SK-N-SH treated with all-trans-retinoic acid at 6 μM for 48 hours (cell line): ENCODE measurements around the gene SDR42E2.

Experiments used
- ARNTL ChIP-seq: fragments of 450-650 bp; formaldehyde crosslinking; IDR thresholded peaks from 2 replicates; pipeline ENCODE4 v1.5.0; 2020; ENCODE audit warnings: low read depth, mild to moderate bottlenecking, moderate library complexity, borderline replicate concordance
- CSDC2 ChIP-seq: fragments of 250-450 bp; sonication (Bioruptor Pico); IDR thresholded peaks from 2 replicates; pipeline ENCODE4 v1.5.0; 2020; ENCODE audit warnings: mild to moderate bottlenecking, moderate library complexity
- GLIS3 ChIP-seq: fragments of 250-450 bp; sonication (Bioruptor Pico); IDR thresholded peaks from 2 replicates; pipeline ENCODE4 v1.5.0; 2020; ENCODE audit warnings: mild to moderate bottlenecking, moderate library complexity
- PPARA ChIP-seq: fragments of 250-450 bp; sonication (Bioruptor Pico); IDR thresholded peaks from 2 replicates; pipeline ENCODE4 v1.5.0; 2020; ENCODE audit warnings: mild to moderate bottlenecking, borderline replicate concordance
- TOX ChIP-seq: fragments of 250-450 bp; sonication (Bioruptor Pico); IDR thresholded peaks from 2 replicates; pipeline ENCODE4 v1.8.0; 2021; ENCODE audit warnings: mild to moderate bottlenecking, moderate library complexity, borderline replicate concordance
- ZFP3 ChIP-seq: fragments of 250-450 bp; sonication (Bioruptor Pico); IDR thresholded peaks from 2 replicates; pipeline ENCODE4 v1.5.0; 2020; ENCODE audit warnings: mild to moderate bottlenecking, moderate library complexity
- ZFP30 ChIP-seq: fragments of 450-650 bp; formaldehyde crosslinking; IDR thresholded peaks from 2 replicates; pipeline ENCODE4 v1.5.0; 2022; ENCODE audit warnings: mild to moderate bottlenecking, moderate library complexity
- ZNF70 ChIP-seq: fragments of 450-650 bp; formaldehyde crosslinking; IDR thresholded peaks from 2 replicates; pipeline ENCODE4 v1.5.0; 2020; ENCODE audit warnings: mild to moderate bottlenecking, moderate library complexity
- ZNF8 ChIP-seq: fragments of 450-650 bp; formaldehyde crosslinking; IDR thresholded peaks from 2 replicates; pipeline ENCODE4 v1.5.0; 2020; ENCODE audit warnings: mild to moderate bottlenecking, moderate library complexity
- TF ChIP-seq, protein P1 (sequence below): fragments of 250-450 bp; sonication (Bioruptor Pico); IDR thresholded peaks from 2 replicates; pipeline ENCODE4 v1.8.0; 2020; ENCODE audit warnings: mild to moderate bottlenecking, moderate library complexity, borderline replicate concordance
- TF ChIP-seq, protein P2 (sequence below): fragments of 250-450 bp; sonication (Bioruptor Pico); IDR thresholded peaks from 2 replicates; pipeline ENCODE4 v1.5.1; 2020; ENCODE audit warnings: low read depth, mild to moderate bottlenecking, moderate library complexity
- TF ChIP-seq, protein P3 (sequence below): fragments of 250-450 bp; sonication (Bioruptor Pico); IDR thresholded peaks from 2 replicates; pipeline ENCODE4 v1.5.1; 2021; ENCODE audit warnings: mild to moderate bottlenecking, moderate library complexity

DNA sequence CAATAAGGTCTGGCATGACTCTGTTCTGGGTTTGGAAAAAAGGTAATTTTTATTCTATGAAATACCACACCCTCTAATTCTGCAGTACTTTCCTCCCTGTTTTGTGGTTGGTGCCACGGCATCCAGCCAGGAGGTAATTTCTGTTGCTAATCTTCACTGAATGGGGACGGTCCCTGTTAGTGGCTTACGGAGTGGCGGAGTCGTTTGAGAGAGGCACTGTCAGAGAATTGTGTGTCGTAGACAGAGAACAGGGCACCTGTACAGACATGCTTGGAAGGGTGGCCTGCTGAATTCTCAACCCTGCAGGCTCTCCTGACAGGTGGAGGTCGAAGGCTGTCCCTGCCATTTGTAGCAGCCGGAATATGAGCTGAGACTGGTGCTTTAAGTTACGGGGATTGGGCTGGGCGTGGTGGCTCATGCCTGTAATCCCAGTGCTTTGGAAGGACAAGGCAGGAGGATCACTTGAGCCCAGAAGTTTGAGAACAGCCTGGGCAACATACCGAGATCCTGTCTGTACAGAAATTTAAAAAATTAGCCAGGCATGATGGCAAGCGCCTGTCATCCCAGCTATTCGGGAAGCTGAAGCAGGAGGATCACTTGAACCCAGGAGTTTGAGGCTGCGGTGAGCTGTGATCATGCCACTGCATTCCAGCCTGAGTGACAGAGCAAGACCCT lies 77.0 kb downstream of the SDR42E2 start:
- TF ChIP-seq PPARA (CRISPR knock-in tag) (no peak), ZFP3 (CRISPR knock-in tag) (no peak), ZFP30 (no peak), ZNF70 (CRISPR knock-in tag) (no peak), TOX (CRISPR knock-in tag) (no peak), ARNTL (CRISPR knock-in tag) (no peak), ZNF8 (CRISPR knock-in tag) (no peak), CSDC2 (CRISPR knock-in tag) (no peak), GLIS3 (CRISPR knock-in tag) (no peak)
- TF ChIP-seq, protein P1, sequence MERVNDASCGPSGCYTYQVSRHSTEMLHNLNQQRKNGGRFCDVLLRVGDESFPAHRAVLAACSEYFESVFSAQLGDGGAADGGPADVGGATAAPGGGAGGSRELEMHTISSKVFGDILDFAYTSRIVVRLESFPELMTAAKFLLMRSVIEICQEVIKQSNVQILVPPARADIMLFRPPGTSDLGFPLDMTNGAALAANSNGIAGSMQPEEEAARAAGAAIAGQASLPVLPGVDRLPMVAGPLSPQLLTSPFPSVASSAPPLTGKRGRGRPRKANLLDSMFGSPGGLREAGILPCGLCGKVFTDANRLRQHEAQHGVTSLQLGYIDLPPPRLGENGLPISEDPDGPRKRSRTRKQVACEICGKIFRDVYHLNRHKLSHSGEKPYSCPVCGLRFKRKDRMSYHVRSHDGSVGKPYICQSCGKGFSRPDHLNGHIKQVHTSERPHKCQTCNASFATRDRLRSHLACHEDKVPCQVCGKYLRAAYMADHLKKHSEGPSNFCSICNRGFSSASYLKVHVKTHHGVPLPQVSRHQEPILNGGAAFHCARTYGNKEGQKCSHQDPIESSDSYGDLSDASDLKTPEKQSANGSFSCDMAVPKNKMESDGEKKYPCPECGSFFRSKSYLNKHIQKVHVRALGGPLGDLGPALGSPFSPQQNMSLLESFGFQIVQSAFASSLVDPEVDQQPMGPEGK (CRISPR knock-in tag): no peak
- TF ChIP-seq, protein P2, sequence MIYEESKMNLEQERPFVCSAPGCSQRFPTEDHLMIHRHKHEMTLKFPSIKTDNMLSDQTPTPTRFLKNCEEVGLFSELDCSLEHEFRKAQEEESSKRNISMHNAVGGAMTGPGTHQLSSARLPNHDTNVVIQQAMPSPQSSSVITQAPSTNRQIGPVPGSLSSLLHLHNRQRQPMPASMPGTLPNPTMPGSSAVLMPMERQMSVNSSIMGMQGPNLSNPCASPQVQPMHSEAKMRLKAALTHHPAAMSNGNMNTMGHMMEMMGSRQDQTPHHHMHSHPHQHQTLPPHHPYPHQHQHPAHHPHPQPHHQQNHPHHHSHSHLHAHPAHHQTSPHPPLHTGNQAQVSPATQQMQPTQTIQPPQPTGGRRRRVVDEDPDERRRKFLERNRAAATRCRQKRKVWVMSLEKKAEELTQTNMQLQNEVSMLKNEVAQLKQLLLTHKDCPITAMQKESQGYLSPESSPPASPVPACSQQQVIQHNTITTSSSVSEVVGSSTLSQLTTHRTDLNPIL (CRISPR knock-in tag): no peak
- TF ChIP-seq, protein P3, sequence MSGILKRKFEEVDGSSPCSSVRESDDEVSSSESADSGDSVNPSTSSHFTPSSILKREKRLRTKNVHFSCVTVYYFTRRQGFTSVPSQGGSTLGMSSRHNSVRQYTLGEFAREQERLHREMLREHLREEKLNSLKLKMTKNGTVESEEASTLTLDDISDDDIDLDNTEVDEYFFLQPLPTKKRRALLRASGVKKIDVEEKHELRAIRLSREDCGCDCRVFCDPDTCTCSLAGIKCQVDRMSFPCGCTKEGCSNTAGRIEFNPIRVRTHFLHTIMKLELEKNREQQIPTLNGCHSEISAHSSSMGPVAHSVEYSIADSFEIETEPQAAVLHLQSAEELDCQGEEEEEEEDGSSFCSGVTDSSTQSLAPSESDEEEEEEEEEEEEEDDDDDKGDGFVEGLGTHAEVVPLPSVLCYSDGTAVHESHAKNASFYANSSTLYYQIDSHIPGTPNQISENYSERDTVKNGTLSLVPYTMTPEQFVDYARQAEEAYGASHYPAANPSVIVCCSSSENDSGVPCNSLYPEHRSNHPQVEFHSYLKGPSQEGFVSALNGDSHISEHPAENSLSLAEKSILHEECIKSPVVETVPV (CRISPR knock-in tag): no peak
